NCI-H510A (cell line): Measurements from ENCODE around the gene MKNK2.
A peak's percentile ranks its signal among the peaks of the same experiment; 100 is the strongest.
"Not testable (repeated sequence)": the region's sequence is repeated elsewhere in the genome, so short reads cannot be mapped to it uniquely, and the experiment has no call there.

Experiments
- DNase-seq: peaks from one replicate; lab custom pipeline; 2025; lab: John Stamatoyannopoulos, UW

The MKNK2 gene

GRCh38 chr19:2050991-2051772 lies at the start of gene MKNK2:
MKNK2 (minus strand) TSS chr19:2051244; CDS start chr19:2050851, 393 bp downstream.
- DNase-seq = no peak

DNA sequence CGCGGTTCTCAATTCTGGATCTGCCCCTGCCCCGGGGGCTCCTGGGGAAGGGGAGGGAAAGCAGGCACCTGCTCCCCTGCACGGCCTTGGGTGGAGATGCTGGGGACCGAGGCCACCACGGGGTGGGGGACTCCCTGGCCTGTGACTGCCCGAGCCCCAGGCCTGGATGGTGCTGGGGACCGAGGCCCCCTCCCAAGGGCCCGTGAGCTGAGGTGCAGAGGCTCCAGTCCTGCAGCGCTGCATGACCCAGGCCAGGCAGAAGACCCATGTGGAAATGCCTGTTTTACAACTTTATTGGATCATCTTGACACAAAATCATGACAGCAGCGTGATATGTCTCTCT lies 49.6 kb upstream of the MKNK2 start:
- DNase-seq = no peak

DNA sequence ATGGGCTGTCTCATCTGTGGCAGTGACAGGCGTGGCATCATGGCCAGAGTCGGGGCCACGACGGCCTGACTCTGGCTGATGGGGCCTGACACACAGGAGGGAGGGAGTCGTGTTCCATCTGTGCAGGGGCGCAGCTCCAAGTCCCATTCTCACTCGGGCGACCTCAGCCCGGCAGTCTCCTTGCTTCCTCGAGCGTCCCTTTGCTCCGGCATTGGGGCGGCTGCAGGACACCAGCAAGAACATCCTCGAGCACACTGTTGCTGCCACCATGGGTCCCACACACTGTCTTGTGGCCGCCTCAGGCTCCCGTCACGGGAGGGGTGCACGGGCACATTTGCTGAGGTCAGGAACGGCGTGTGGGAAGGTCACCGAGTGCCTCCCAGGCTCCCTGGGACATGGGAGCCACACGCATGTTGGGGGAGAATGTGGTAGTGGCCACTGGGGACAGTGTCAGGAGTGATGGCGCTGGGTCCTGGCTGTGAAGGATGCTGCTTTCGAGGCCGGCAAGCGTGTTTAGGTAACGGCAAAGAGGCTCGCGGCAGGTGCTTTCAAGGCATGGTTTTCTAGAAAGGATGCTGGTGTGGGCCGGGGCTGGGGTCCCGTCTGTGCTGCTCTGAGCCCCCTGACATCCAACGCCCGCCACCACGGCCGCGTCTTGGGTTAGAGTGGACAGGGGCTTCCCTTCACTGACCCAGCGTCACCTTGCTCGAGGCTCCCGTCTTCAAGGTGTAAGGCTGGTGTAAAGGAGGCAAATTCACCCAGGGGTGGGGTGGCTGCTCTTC lies 49.1 kb upstream of the MKNK2 start:
- no peak for DNase-seq

DNA sequence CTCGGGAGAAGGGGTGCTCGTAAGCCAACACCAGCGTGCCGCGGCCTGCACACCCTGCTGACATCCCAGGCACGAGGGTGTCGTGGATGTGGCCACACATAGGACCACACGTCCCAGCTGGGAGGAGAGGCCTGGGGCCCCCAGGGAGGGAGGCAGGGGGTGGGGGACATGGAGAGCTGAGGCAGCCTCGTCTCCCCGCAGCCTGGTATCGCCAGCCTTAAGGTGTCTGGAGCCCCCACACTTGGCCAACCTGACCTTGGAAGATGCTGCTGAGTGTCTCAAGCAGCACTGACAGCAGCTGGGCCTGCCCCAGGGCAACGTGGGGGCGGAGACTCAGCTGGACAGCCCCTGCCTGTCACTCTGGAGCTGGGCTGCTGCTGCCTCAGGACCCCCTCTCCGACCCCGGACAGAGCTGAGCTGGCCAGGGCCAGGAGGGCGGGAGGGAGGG lies 48.0 kb upstream of the MKNK2 start:
- no peak for DNase-seq

GRCh38 chr19:2097886-2098327 lies 46.9 kb upstream of the MKNK2 start:
- DNase-seq = no peak

DNA sequence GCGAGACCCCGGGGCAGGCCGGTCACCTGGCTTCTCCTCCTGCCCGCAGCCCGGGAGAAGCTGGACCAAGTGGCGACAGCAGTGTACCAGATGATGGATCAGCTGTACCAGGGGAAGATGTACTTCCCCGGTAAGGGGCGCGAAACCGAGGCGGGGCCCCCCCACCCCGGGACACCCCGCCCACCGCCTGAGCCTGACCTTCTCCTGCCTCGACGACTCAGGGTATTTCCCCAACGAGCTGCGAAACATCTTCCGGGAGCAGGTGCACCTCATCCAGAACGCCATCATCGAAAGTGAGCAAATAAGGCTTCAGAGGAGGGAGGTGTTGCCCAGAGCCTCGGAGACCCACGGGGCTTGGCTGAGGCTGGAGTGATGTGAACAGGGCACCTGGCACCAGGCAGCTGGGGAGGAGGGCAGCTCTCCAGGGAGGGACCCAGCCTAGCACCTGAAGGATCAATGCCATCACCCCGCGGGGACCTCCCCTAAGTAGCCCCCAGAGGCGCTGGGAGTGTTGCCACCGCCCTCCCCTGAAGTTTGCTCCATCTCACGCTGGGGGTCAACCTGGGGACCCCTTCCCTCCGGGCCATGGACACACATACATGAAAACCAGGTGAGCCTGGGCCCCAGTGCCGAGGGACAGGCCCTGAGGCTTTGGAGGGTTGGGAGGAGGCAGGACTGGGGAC lies 46.3 kb upstream of the MKNK2 start:
- peak; percentile 25 for DNase-seq

DNA sequence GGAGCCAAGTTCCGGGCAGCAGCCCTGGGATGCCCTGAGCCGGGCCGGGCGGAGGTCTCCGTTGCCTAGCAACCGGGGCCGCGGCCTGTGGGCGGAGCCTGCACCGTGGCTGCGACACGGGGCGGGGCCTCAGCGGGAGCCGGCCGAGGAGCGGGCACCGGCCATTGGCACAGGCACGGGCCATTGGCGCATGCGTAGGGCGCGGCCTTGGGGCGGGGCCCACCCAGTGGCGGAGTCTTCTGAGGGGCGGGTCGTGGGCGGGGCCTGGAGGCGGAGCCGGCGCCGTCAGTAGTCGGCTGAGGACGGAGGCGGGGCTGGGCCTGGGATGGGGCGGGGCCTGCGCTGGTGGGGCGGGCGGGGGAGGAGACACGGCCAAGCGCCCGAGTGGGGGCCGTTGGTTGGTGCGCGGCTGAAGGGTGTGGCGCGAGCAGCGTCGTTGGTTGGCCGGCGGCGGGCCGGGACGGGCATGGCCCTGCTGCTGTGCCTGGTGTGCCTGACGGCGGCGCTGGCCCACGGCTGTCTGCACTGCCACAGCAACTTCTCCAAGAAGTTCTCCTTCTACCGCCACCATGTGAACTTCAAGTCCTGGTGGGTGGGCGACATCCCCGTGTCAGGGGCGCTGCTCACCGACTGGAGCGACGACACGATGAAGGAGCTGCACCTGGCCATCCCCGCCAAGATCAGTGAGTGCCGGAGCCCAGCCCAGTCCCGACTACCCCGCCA lies 45.6 kb upstream of the MKNK2 start, which contains the start of gene IZUMO4:
Gene IZUMO4, plus strand, starts transcription at position 436 of the 723 bp plus-strand sequence. Its CDS starts 31 bp downstream, at position 467.
- peak; percentile 88 for DNase-seq

DNA sequence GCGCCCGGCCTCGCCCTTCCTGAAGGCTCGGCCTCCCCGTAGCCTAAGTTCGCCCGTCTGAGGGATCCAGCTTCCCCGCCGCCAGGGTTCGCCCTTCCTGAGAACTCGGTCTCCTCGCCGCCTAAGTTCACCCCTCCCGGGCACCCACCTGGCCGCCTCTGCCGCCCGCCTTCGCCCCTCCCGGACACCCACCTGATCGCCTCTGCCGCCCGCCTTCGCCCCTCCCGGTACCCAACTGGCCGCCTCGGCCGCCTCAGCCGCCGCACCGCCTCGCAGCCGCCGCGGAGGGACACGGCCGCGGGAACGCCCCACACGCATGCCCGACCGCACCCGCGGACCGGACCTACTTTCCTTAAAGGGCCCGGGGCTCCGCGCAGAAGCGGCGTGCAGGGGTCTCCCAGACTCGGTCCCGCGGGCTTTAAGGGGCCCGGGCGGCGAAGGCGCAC lies 45.0 kb upstream of the MKNK2 start, which contains the start of gene MOB3A:
Gene MOB3A, minus strand, starts transcription at position 293 of the 446 bp plus-strand sequence. CDS start 17,766 bp downstream, outside the sequence.
- DNase-seq = peak; percentile 88

DNA sequence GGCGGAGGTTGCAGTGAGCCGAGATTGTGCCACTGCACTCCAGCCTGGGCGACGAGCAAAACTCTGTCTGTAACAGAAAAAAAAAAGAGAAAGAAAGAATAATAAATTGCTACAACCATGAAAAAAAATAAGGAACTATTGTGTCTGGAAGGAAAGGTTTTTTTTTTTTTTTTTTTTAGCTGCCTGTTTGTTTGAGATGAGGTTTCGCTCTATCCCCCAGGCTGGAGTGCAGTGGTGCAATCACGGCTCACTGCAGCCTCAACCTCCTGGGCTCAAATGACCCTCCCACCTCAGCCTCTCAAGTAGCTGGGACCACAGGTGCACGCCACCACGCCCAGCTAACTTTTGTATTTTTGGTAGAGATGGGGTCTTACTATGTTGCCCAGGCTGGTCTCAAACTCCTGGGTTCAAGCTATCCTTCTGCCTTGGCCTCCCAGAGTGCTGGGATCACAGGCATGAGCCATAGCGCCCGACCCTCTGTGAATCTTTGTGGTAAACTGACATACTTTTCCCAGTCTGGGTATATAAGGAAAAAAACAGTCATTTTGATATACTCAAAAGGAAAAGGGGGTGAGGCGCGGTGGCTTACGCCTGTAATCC lies 41.0 kb upstream of the MKNK2 start:
- DNase-seq = not testable (repeated sequence)

DNA sequence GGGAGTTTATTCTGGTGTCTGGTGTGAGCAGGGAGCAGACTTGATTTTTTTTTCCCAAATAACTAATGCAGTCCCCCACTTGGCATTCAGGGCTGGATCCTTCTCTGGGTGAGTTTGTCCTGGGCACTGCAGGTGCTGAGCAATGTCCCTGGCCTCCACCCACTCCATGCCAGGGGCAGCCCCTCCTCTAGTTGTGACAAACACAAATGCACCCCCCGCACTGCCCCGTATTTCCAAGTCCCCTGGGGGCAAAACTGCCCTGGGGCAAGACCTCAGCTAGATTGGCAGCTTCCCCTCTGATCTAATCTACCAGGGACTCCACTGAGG lies 38.6 kb upstream of the MKNK2 start:
- no peak for DNase-seq

DNA sequence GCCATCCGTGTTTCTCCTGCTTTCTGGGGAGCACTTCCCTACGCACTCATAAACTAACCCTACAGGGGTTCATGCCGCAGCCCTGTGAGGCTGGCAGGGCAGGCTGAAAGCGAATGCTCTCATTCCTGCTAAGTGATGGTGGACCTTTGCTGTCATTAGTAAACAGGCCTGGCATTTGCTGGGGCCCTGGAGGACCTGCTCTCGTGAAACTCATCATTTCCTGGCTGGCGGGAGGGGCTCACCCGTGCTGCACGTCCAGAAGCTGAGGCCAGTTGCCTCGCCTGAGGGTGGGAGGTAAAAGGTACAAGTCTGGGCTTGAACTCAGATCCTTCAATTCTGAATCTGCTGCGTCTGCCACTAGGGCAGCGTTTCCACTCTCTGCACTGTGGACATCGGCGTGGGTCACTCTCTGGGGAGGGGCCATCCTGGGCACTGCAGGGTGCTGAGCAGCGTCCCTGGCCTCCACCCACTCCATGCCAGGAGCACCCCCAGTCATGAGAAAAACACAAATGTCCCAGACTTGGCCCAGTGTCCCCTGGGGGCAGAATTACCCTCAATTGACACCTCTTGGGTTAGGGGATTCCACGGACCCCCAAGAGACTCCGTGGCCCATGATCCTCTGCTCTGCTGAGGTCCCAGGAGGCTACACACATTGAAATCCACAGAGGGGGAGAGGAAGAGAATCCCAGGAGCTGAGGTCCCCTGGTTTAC lies 38.1 kb upstream of the MKNK2 start:
- no peak for DNase-seq

DNA sequence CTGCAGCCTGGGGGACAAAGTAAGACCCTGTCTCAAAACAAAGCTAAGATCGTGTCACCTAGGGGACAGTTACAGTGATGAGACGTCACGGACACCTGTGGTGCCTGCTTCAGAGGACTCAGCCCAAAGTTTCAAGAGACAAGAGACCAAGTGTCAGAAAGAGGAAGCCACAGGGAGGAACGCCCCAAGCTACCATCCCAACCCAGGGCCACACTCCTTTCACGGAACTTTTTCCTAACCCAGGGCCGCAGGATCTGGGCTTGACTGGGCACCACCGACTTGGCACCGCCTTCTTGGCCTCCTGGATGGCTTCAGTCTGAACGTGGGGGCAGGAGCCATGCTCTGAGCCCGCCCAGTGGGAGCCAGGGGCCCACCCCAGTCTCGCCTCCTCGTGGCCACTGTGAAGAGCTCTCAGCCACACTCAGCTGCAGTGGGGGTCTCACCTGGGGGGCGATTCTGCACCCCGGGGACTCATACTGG lies 36.6 kb upstream of the MKNK2 start:
- no peak for DNase-seq

DNA sequence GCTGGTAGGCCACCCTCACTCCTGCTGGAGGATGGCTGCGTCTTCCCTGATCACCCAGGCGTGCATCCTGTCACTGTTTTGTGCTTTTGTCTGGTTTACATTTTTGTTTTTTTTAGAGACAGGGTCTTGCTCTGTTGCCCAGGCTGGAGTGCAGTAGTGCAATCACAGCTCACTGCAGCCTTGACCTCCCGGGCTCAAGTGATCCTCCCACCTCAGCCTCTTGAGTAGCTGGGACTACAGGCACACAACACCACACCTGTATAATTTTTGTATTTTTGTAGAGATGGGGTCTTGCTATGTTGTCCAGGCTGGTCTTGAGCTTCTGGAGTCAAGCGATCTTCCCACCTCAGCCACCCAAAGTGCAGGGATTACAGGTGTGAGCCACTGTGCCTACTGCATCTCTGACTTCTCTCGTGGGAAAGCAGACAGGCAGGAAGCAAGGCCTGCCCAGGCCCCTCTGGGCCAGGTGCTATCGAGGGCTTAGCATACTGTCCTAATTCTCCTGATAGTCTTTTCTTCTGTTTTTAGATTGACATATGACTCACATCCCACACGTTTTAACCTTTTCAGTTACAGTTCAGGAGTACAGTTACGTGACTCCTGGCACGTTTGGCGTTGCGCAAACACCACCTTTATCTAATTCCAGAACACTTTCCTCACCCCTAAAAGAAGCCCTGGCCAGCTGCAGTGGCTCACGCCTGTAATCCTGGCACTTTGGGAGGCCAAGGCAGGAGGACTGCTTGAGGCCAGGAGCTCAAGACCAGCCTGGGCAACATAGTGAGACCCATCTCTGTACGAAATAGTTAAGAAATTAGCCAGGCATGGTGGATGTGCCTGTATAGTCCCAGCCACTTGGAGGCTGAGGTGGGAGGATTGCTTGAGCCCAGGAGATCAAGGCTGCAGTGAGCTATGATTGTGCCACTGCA lies 35.9 kb upstream of the MKNK2 start:
- not testable (repeated sequence) for DNase-seq

- no peak for DNase-seq
These were observed 34.1 kb upstream of the MKNK2 start for GRCh38 chr19:2084993-2085720.

DNA sequence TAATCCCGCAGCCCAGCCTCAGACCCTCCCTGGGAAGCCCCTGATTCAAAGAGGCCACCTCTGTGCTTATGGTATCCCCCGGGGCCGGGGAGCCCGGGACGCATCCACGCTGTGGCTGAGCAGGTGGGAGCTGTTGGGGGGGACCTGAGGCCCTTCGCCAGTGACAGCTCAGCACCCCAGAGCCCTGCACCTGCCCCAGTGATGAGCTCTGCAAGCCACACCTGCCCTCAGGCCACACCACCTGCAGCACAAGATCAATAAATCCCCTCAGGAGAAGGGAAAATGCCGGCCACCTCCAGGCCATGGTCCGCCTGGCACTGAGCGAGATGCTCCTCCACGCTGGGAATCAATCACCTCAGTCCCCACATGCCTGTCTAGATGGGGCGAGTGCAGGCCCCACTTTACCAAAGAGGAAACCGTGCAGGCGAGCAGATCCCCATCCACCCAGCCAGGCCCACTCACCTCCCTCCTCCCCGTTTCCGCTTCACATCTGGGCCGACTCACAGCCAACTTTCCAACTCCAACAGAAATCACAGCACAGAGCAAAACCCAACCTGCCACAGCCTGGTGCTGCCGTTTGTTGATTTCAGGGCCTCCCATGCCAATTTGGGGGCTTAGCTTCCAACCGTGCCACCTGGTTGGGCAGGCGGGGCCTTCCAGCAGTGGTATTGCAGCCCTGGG lies 32.3 kb upstream of the MKNK2 start:
- DNase-seq = no peak

- DNase-seq = no peak
These were observed 31.1 kb upstream of the MKNK2 start for GRCh38 chr19:2081873-2082810.
